AG10803 (cell line): Measurements from ENCODE around the gene CNNM1.

Experiments
- DNase-seq: peaks from one replicate; pipeline ENCODE4 v3.0.0; 2010; ENCODE audit warnings: low read depth
- H3K4me3 ChIP-seq: 2 replicates; pipeline ENCODE4 v1.5.1; 2011; ENCODE audit warnings: mild to moderate bottlenecking, low read length, control low read depth
- CTCF ChIP-seq: conservative IDR thresholded peaks from 2 replicates; pipeline ENCODE4 v1.5.1; 2011; ENCODE audit warnings: mild to moderate bottlenecking, low read length, control low read depth, inconsistent platforms

CNNM1 gene

GRCh38 chr10:99318475-99318874 lies 10.7 kb upstream of the CNNM1 start:
- DNase-seq: no peak
- H3K4me3 ChIP-seq: no peak overlapping the region
- no peak for TF ChIP-seq CTCF

GRCh38 chr10:99325281-99325680 lies 3.9 kb upstream of the CNNM1 start:
- H3K4me3 ChIP-seq: no peak overlapping the region
- no peak for DNase-seq
- no peak for TF ChIP-seq CTCF

GRCh38 chr10:99326871-99327270 lies 2.3 kb upstream of the CNNM1 start:
- no peak for TF ChIP-seq CTCF
- no peak for DNase-seq
- H3K4me3 ChIP-seq: no peak overlapping the region

GRCh38 chr10:99328579-99329303 lies 415 bp upstream of the CNNM1 start:
- peak overlapping the region; percentile 62 for H3K4me3 ChIP-seq
- peak; percentile 35 for DNase-seq
- TF ChIP-seq CTCF: peak; percentile 29

- no peak for TF ChIP-seq CTCF
- peak; percentile 34 for DNase-seq
- H3K4me3 ChIP-seq: peak overlapping the region; percentile 62
These were observed 594 bp downstream of the CNNM1 start for GRCh38 chr10:99329554-99330346.

GRCh38 chr10:99330347-99330924 lies 1.3 kb downstream of the CNNM1 start:
- TF ChIP-seq CTCF: no peak
- peak overlapping the region; percentile 62 for H3K4me3 ChIP-seq
- DNase-seq: no peak
